K562 (cell line): ENCODE data around the gene ZNF831. TPM values are rescaled to one million over a fixed set of nuclear protein-coding genes. Genes with fewer than 3 reads are reported as not detected.

Experiments
- ATAC-seq: fragments of 200-7000 bp; cut with Tn5 transposase; 3 replicates; pipeline ENCODE4 v1.9.1; 2020; ENCODE audit warnings: moderate library complexity
- BruUV-seq: library from RNA; stranded (reverse); fragments of 400-500 nt; replicated peaks from 2 replicates; lab custom pipeline; 2021; lab: Mats Ljungman, UMichigan
- CTCF ChIA-PET: fragments of 300-600 bp; formaldehyde crosslinking; extraction: SDS; loops from one replicate; lab custom pipeline; 2021; ENCODE audit warnings: low intra/inter-chr PET ratio; lab: Yijun Ruan, JAX
- POLR2A ChIA-PET: fragments of 300-600, 350-650 bp; sonication (Branson Sonifier 250); formaldehyde crosslinking; extraction: SDS; loops from one replicate; lab custom pipeline; 2021; ENCODE audit warnings: antibody characterized with exemption, inconsistent platforms; lab: Yijun Ruan, JAX
- DNase-seq, 4 experiments: peaks; one replicate each; pipeline versions ENCODE4 v3.0.0 to v3.0.0-alpha.2; 2011 to 2018; ENCODE audit warnings: low spot score in 3 of 4, mixed read lengths in 3 of 4; ENCODE audit errors: extremely low read depth in 1 of 4
- FAIRE-seq: peaks from 2 replicates; lab custom pipeline; 2011; peaks lifted over from hg19 to GRCh38; lab: Jason Lieb, UNC
- H2AFZ ChIP-seq: 2 replicates; pipeline ENCODE4 v1.6.0; 2011; ENCODE audit warnings: low read depth, low read length, control low read depth, inconsistent platforms
- H3K27ac ChIP-seq: fragments of 200-600 bp; 3 replicates; pipeline ENCODE4 v1.8.0; 2011; ENCODE audit warnings: low read depth, mild to moderate bottlenecking, control low read depth, inconsistent platforms, low read length, moderate library complexity, mixed read lengths; ENCODE audit errors: extremely low read depth
- H3K27me3 ChIP-seq, 2 experiments: fragments of 300-600 bp in 1 of 2; 2 replicates in 1 of 2; 3 replicates in 1 of 2; pipeline versions ENCODE4 v1.6.0 to v1.8.0; 2011; ENCODE audit warnings: inconsistent platforms in 2 of 2, low read length in 2 of 2, mild to moderate bottlenecking in 1 of 2, mixed read lengths in 1 of 2, moderate library complexity in 1 of 2; ENCODE audit not compliant: control insufficient read depth in 2 of 2, insufficient read depth in 2 of 2
- H3K36me3 ChIP-seq: fragments of 300-600 bp; 3 replicates; pipeline ENCODE4 v1.8.0; 2011; ENCODE audit warnings: mild to moderate bottlenecking, low read length, inconsistent platforms; ENCODE audit not compliant: control insufficient read depth, insufficient read depth
- H3K4me1 ChIP-seq, 2 experiments: fragments of 200-600 bp in 1 of 2; replicated peaks in 1 of 2; 2 replicates in 1 of 2; 3 replicates in 1 of 2; pipeline versions ENCODE4 v1.5.1 to v1.8.0; 2011; ENCODE audit warnings: inconsistent platforms in 2 of 2, low read length in 2 of 2, mild to moderate bottlenecking in 1 of 2, mixed read lengths in 1 of 2, moderate library complexity in 1 of 2; ENCODE audit not compliant: control insufficient read depth in 2 of 2, insufficient read depth in 2 of 2
- H3K4me2 ChIP-seq: 2 replicates; pipeline ENCODE4 v1.6.1; 2011; ENCODE audit warnings: low read length, control low read depth, inconsistent platforms, mixed read lengths; ENCODE audit not compliant: insufficient read depth
- H3K4me3 ChIP-seq: fragments of 200-600 bp; sonication (generic), shearing (Covaris generic); 2 replicates; pipeline ENCODE4 v1.5.1; 2016; ENCODE audit warnings: control low read depth, inconsistent platforms
- H3K79me2 ChIP-seq: fragments of 200-600 bp; 3 replicates; pipeline ENCODE4 v1.8.0; 2011; ENCODE audit warnings: low read length, inconsistent platforms; ENCODE audit not compliant: control insufficient read depth, insufficient read depth
- H3K9ac ChIP-seq, 2 experiments: 2 replicates each; pipeline versions ENCODE4 v1.6.0 to v1.6.1; 2011; ENCODE audit warnings: low read depth in 2 of 2, low read length in 2 of 2, control low read depth in 1 of 2, inconsistent platforms in 1 of 2, mild to moderate bottlenecking in 1 of 2, mixed read lengths in 1 of 2; ENCODE audit not compliant: insufficient read depth in 1 of 2
- H3K9me1 ChIP-seq: one replicate; pipeline ENCODE4 v1.6.0; 2011; ENCODE audit warnings: inconsistent platforms, mild to moderate bottlenecking, low read length, moderate library complexity; ENCODE audit not compliant: control insufficient read depth, insufficient read depth
- H3K9me3 ChIP-seq: replicated peaks from 2 replicates; pipeline ENCODE4 v1.5.1; 2011; ENCODE audit warnings: low read depth, low read length, inconsistent platforms; ENCODE audit not compliant: control insufficient read depth, insufficient read depth
- H4K20me1 ChIP-seq: replicated peaks from 2 replicates; pipeline ENCODE4 v1.6.1; 2011; ENCODE audit warnings: low read length, inconsistent platforms, mixed read lengths; ENCODE audit not compliant: control insufficient read depth, insufficient read depth
- ARNT ChIP-seq, 2 experiments: fragments of 450-650 bp; IDR thresholded peaks; 2 replicates each; pipeline ENCODE4 v1.6.1; 2016; ENCODE audit warnings: mild to moderate bottlenecking in 1 of 2
- E2F4 ChIP-seq: sonication (generic); formaldehyde crosslinking; IDR thresholded peaks from 2 replicates; pipeline ENCODE4 v1.8.0; 2022; ENCODE audit warnings: mild to moderate bottlenecking, low read depth, missing genetic modification reagents
- KDM4B ChIP-seq, 2 experiments: fragments of 450-650 bp in 1 of 2; sonication (generic) in 1 of 2; IDR thresholded peaks; 2 replicates each; pipeline ENCODE4 v1.6.1; 2016 to 2017; ENCODE audit warnings: borderline replicate concordance in 2 of 2, antibody characterized with exemption in 1 of 2, low read depth in 1 of 2, mild to moderate bottlenecking in 1 of 2
- KLF16 ChIP-seq: IDR thresholded peaks from 2 replicates; pipeline ENCODE4 v1.6.1; 2016; ENCODE audit warnings: antibody characterized with exemption
- MTA3 ChIP-seq: fragments of 450-650 bp; formaldehyde crosslinking; IDR thresholded peaks from 2 replicates; pipeline ENCODE4 v1.6.1; 2017; ENCODE audit warnings: mild to moderate bottlenecking, borderline replicate concordance
- NCOA2 ChIP-seq, 2 experiments: fragments of 450-650 bp; IDR thresholded peaks; 2 replicates each; pipeline ENCODE4 v1.6.1; 2018; ENCODE audit warnings: mild to moderate bottlenecking in 2 of 2, moderate library complexity in 1 of 2; ENCODE audit not compliant: partially characterized antibody in 2 of 2
- NFIX ChIP-seq: fragments of 250-450 bp; sonication (Bioruptor Pico); IDR thresholded peaks from 2 replicates; pipeline ENCODE4 v1.4.0; 2020; ENCODE audit warnings: low read depth, mild to moderate bottlenecking, moderate library complexity
- NR1H2 ChIP-seq: sonication (generic); formaldehyde crosslinking; IDR thresholded peaks from 2 replicates; pipeline ENCODE4 v1.4.0; 2020; ENCODE audit warnings: mild to moderate bottlenecking, missing genetic modification reagents
- RBM14 ChIP-seq: fragments of 200-400 bp; formaldehyde crosslinking; IDR thresholded peaks from 2 replicates; pipeline ENCODE4 v1.6.1; 2018; ENCODE audit warnings: low read depth, mild to moderate bottlenecking, low read length, moderate library complexity, borderline replicate concordance; ENCODE audit not compliant: insufficient read depth
- RFX7 ChIP-seq: fragments of 250-450 bp; sonication (Bioruptor Pico); IDR thresholded peaks from 2 replicates; pipeline ENCODE4 v1.5.1; 2021; ENCODE audit warnings: mild to moderate bottlenecking
- SP2 ChIP-seq: IDR thresholded peaks from 2 replicates; pipeline ENCODE4 v1.6.1; 2011; ENCODE audit warnings: mild to moderate bottlenecking, low read depth, low read length, moderate library complexity; ENCODE audit not compliant: poor library complexity, severe bottlenecking; ENCODE audit errors: extremely low read depth
- ZC3H11A ChIP-seq: IDR thresholded peaks from 2 replicates; pipeline ENCODE4 v1.6.1; 2012; ENCODE audit warnings: low read depth, low read length, improper control_type of control experiment
- ZNF140 ChIP-seq: fragments of 250-450 bp; sonication (Bioruptor Pico); IDR thresholded peaks from 2 replicates; pipeline ENCODE4 v1.8.0; 2021; ENCODE audit warnings: moderate library complexity, mild to moderate bottlenecking, inconsistent platforms
- ZNF696 ChIP-seq: fragments of 250-450 bp; sonication (Bioruptor Pico); conservative IDR thresholded peaks from 2 replicates; pipeline ENCODE4 v1.4.0; 2020; ENCODE audit warnings: mild to moderate bottlenecking, moderate library complexity
- WGBS: fragments of 100-300 bp; shearing (Covaris generic); methylation state at CpG from one replicate; pipeline ENCODE4 v1.1.6; 2016; ENCODE audit warnings: low coverage, mixed read lengths; ENCODE audit not compliant: insufficient coverage; ENCODE audit errors: missing lambda C conversion rate; 5-methylcytosine and 5-hydroxymethylcytosine counted together
- in situ Hi-C: fragments of 300-500 bp; cut with MboI; formaldehyde crosslinking; loops from 4 replicates; pipeline ENCODE4 v1.15.0; 2018; ENCODE audit warnings: inconsistent platforms, mixed read lengths
- intact Hi-C: fragments of 100-400 bp; cut with micrococcal nuclease; formaldehyde crosslinking; loops from 2 replicates; pipeline ENCODE4 v1.14.2; 2022
- polyA plus RNA-seq, 8 experiments: library from polyadenylated mRNA; depleted of rRNA in 4 of 8; stranded (reverse) in 5 of 8; unstranded in 3 of 8; fragments of >200 nt; fragmentation: Nextera tagmentation in 2 of 8; fragmentation: Illumina TruSeq in 1 of 8; extraction: Ambion mirVana in 2 of 8; extraction: Trizol in 1 of 8; gene quantifications; 2 replicates each; pipeline versions ENCODE4 v1.2.1 to v1.2.3, GENCODE V29; 2011 to 2014; ENCODE audit warnings: inconsistent platforms in 1 of 8, missing spikeins in 1 of 8
- total RNA-seq, 7 experiments: library from RNA; depleted of rRNA in 6 of 7; stranded (reverse); fragments of >200 nt in 6 of 7; fragmentation: Illumina TruSeq in 2 of 7; extraction: Trizol in 2 of 7; gene quantifications; 2 replicates each; pipeline versions ENCODE4 v1.2.1 to v1.2.3, GENCODE V29; 2011 to 2021; ENCODE audit warnings: low replicate concordance in 1 of 7
- TF ChIP-seq, protein P1 (sequence below), 2 experiments: IDR thresholded peaks; 2 replicates each; pipeline ENCODE4 v1.6.1; 2011; ENCODE audit warnings: borderline replicate concordance in 1 of 2, control low read depth in 1 of 2, low read depth in 1 of 2, low read length in 1 of 2, mild to moderate bottlenecking in 1 of 2, mixed read lengths in 1 of 2, moderate library complexity in 1 of 2; ENCODE audit not compliant: insufficient read depth in 1 of 2, insufficient read length in 1 of 2, poor library complexity in 1 of 2, severe bottlenecking in 1 of 2; ENCODE audit errors: extremely low read depth in 1 of 2
- TF ChIP-seq, protein P2 (sequence below): sonication (generic); formaldehyde crosslinking; IDR thresholded peaks from 2 replicates; pipeline ENCODE4 v1.5.0; 2020; ENCODE audit warnings: missing genetic modification reagents
- TF ChIP-seq, protein P3 (sequence below): fragments of 450-650 bp; IDR thresholded peaks from 2 replicates; pipeline ENCODE4 v1.6.1; 2014; ENCODE audit warnings: low read depth, mild to moderate bottlenecking, moderate library complexity, borderline replicate concordance

The ZNF831 gene
- total and polyA plus RNA-seq, 9 of the 15 experiments (the other 6 are each of a cell fraction or from before 2014, with no cell fraction given): not detected

DNA sequence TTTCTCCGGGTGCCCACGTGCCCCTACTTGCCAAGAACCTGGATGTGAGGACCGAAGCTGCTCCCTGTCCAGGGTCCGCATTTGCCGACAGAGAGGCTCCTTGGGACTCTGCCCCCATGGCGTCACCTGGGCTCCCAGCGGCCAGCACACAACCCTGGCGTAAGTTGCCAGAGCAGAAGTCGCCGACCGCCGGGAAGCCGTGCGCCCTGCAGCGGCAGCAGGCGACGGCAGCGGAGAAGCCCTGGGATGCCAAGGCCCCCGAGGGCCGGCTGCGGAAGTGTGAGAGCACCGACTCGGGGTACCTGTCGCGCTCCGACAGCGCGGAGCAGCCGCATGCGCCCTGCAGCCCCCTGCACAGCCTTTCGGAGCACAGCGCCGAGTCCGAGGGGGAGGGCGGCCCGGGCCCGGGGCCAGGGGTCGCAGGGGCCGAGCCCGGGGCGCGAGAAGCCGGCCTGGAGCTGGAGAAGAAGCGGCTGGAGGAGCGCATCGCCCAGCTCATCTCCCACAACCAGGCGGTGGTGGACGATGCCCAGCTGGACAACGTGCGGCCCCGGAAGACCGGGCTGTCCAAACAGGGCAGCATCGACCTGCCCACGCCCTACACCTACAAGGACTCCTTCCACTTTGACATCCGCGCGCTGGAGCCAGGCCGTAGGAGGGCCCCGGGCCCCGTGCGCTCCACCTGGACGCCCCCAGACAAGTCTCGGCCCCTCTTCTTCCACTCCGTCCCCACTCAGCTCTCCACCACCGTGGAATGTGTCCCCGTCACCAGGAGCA, 28.3 kb downstream of the ZNF831 start:
- DNase-seq: no peak
- Histone ChIP-seq H3K9me1 (no peaks in the 10 kb centered on the region), H2AFZ (no peak overlapping the region), H4K20me1 (no peaks in the 10 kb centered on the region; the same call in 1 of the 2 replicates), H3K4me3 (no peak overlapping the region), H3K27me3 (peaks cover 19 to 55% of the 10 kb centered on the region in 2 experiments; a peak in 4 of 5 replicates), H3K4me2 (no peak overlapping the region), H3K36me3 (no peaks in the 10 kb centered on the region), H3K9ac (no peak overlapping the region), H3K9me3 (no peaks in the 10 kb centered on the region), H3K4me1 (no peaks in the 10 kb centered on the region; a peak in 1 of 5 replicates), H3K27ac (no peak overlapping the region), H3K79me2 (no peaks in the 10 kb centered on the region)
- intact Hi-C loops: no loop called here
- BruUV-seq: no TSS peak
- WGBS: 0% methylated on average over 18 of the region's 66 CpGs
- POLR2A ChIA-PET: interaction anchor here (0.6 kb wide), 1 partner anchor 68 kb away, joined by 3 read pairs; no protein-coding TSS in a partner anchor
- FAIRE-seq: no peak
- CTCF ChIA-PET: no interaction called here
- no peak for ATAC-seq
- in situ Hi-C loops: no loop called here
- TF ChIP-seq NCOA2 (IDR thresholded peaks at IDR 0.05; ENCODE audit: partially characterized antibody in 2 of 2): no peak
- TF ChIP-seq RBM14: no peak
- no peak for TF ChIP-seq NFIX (CRISPR knock-in tag)
- TF ChIP-seq ZC3H11A: no peak
- TF ChIP-seq MTA3: no peak
- no peak for TF ChIP-seq RFX7
- TF ChIP-seq ZNF140 (CRISPR knock-in tag): no peak
- no peak for TF ChIP-seq KLF16
- TF ChIP-seq NR1H2 (CRISPR knock-in tag): no peak
- TF ChIP-seq ZNF696: no peak
- TF ChIP-seq, protein P1, sequence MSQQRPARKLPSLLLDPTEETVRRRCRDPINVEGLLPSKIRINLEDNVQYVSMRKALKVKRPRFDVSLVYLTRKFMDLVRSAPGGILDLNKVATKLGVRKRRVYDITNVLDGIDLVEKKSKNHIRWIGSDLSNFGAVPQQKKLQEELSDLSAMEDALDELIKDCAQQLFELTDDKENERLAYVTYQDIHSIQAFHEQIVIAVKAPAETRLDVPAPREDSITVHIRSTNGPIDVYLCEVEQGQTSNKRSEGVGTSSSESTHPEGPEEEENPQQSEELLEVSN (IDR thresholded peaks at IDR 0.05; ENCODE audit: borderline replicate concordance in 1 of 2, extremely low read depth in 1 of 2, insufficient read depth in 1 of 2, insufficient read length in 1 of 2, low read depth in 1 of 2, low read length in 1 of 2, poor library complexity in 1 of 2, severe bottlenecking in 1 of 2): no peak
- TF ChIP-seq, protein P2, sequence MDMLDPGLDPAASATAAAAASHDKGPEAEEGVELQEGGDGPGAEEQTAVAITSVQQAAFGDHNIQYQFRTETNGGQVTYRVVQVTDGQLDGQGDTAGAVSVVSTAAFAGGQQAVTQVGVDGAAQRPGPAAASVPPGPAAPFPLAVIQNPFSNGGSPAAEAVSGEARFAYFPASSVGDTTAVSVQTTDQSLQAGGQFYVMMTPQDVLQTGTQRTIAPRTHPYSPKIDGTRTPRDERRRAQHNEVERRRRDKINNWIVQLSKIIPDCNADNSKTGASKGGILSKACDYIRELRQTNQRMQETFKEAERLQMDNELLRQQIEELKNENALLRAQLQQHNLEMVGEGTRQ: no peak
- TF ChIP-seq ARNT (IDR thresholded peaks at IDR 0.05): no peak
- no peak for TF ChIP-seq KDM4B (IDR thresholded peaks at IDR 0.05; ENCODE audit: borderline replicate concordance in 2 of 2, low read depth in 1 of 2)
- TF ChIP-seq, protein P3, sequence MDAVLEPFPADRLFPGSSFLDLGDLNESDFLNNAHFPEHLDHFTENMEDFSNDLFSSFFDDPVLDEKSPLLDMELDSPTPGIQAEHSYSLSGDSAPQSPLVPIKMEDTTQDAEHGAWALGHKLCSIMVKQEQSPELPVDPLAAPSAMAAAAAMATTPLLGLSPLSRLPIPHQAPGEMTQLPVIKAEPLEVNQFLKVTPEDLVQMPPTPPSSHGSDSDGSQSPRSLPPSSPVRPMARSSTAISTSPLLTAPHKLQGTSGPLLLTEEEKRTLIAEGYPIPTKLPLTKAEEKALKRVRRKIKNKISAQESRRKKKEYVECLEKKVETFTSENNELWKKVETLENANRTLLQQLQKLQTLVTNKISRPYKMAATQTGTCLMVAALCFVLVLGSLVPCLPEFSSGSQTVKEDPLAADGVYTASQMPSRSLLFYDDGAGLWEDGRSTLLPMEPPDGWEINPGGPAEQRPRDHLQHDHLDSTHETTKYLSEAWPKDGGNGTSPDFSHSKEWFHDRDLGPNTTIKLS: no peak
- no peak for TF ChIP-seq E2F4 (CRISPR knock-in tag)
- no peak for TF ChIP-seq SP2
